A549 (cell line): Measurements from ENCODE around the gene LCE3D. TPM values are rescaled to one million over a fixed set of nuclear protein-coding genes. Genes with fewer than 3 reads are reported as not detected.

Experiments
- ATAC-seq, 2 experiments: fragments of 200-7000 bp in 1 of 2; fragments of >200 bp in 1 of 2; cut with Nextera tagmentation in 1 of 2; cut with Tn5 transposase in 1 of 2; 3 replicates each; pipeline versions ENCODE4 v1.8.0 to v1.9.1; 2018 to 2020; ENCODE audit warnings: mild to moderate bottlenecking in 1 of 2, moderate library complexity in 1 of 2
- CTCF ChIA-PET: fragments of 300-600 bp; sonication (Branson Sonifier 250); formaldehyde crosslinking; extraction: SDS; loops from one replicate; lab custom pipeline; 2021; ENCODE audit warnings: antibody characterized with exemption, inconsistent platforms; lab: Yijun Ruan, JAX
- POLR2A ChIA-PET: fragments of 350-600 bp; formaldehyde crosslinking; extraction: SDS; loops from one replicate; lab custom pipeline; 2021; ENCODE audit warnings: antibody characterized with exemption, inconsistent platforms; lab: Yijun Ruan, JAX
- DNase-seq, 2 experiments: peaks; one replicate each; pipeline versions ENCODE4 v3.0.0 to v3.0.0-alpha.2; 2011 to 2016; ENCODE audit warnings: low read depth in 1 of 2, low spot score in 1 of 2
- FAIRE-seq: peaks from 2 replicates; lab custom pipeline; 2011; peaks lifted over from hg19 to GRCh38; lab: Jason Lieb, UNC
- H3K27ac ChIP-seq, 2 experiments: fragments of >200 bp; sonication (Bioruptor Twin); formaldehyde crosslinking; 3 replicates each; pipeline ENCODE4 v1.5.1; 2016 to 2017
- H3K4me1 ChIP-seq: fragments of >200 bp; sonication (Bioruptor Twin); formaldehyde crosslinking; 3 replicates; pipeline ENCODE4 v1.6.1; 2016
- H3K4me2 ChIP-seq: fragments of >200 bp; sonication (Bioruptor Twin); formaldehyde crosslinking; 3 replicates; pipeline ENCODE4 v1.6.1; 2016
- H3K4me3 ChIP-seq: fragments of >200 bp; sonication (Bioruptor Twin); formaldehyde crosslinking; 3 replicates; pipeline ENCODE4 v1.5.1; 2016
- H3K9me3 ChIP-seq: fragments of >200 bp; sonication (Bioruptor Twin); formaldehyde crosslinking; 3 replicates; pipeline ENCODE4 v1.6.1; 2016
- CBX2 ChIP-seq: fragments of 200-600 bp; sonication (generic); IDR thresholded peaks from 2 replicates; pipeline ENCODE4 v1.6.1; 2016; ENCODE audit warnings: low read depth, mild to moderate bottlenecking, borderline replicate concordance
- CBX8 ChIP-seq: fragments of 200-600 bp; sonication (generic); IDR thresholded peaks from 2 replicates; pipeline ENCODE4 v1.6.1; 2016
- E2F6 ChIP-seq: IDR thresholded peaks from 2 replicates; pipeline ENCODE4 v1.6.1; 2012; ENCODE audit warnings: low read depth, borderline replicate concordance
- EHF ChIP-seq: fragments of 250-450 bp; sonication (Bioruptor Pico); IDR thresholded peaks from 2 replicates; pipeline ENCODE4 v1.5.0; 2020; ENCODE audit warnings: mild to moderate bottlenecking
- EHMT2 ChIP-seq: fragments of 200-600 bp; sonication (generic); IDR thresholded peaks from 2 replicates; pipeline ENCODE4 v1.6.1; 2016; ENCODE audit warnings: antibody characterized with exemption, low read depth, mild to moderate bottlenecking, moderate library complexity
- EP300 ChIP-seq, 2 experiments: fragments of >200 bp; sonication (Bioruptor Twin); formaldehyde crosslinking; IDR thresholded peaks; 2 replicates in 1 of 2; 3 replicates in 1 of 2; pipeline ENCODE4 v1.6.1; 2016 to 2017
- FOSB ChIP-seq: fragments of 250-450 bp; sonication (Bioruptor Pico); IDR thresholded peaks from 2 replicates; pipeline ENCODE4 v1.5.0; 2020; ENCODE audit warnings: mild to moderate bottlenecking, moderate library complexity
- FOSL2 ChIP-seq, 2 experiments: fragments of 450-650 bp in 1 of 2; fragments of >200 bp in 1 of 2; sonication (Bioruptor Twin) in 1 of 2; formaldehyde crosslinking; IDR thresholded peaks; 2 replicates each; pipeline versions ENCODE4 v1.5.0 to v1.6.1; 2016 to 2020; ENCODE audit warnings: mild to moderate bottlenecking in 1 of 2, moderate library complexity in 1 of 2
- FOXS1 ChIP-seq: fragments of 250-450 bp; sonication (Bioruptor Pico); IDR thresholded peaks from 2 replicates; pipeline ENCODE4 v1.5.0; 2020; ENCODE audit warnings: mild to moderate bottlenecking, moderate library complexity
- GATA3 ChIP-seq: IDR thresholded peaks from 2 replicates; pipeline ENCODE4 v1.6.1; 2012; ENCODE audit warnings: borderline replicate concordance
- HDAC2 ChIP-seq: fragments of 200-600 bp; sonication (generic); IDR thresholded peaks from 2 replicates; pipeline ENCODE4 v1.6.1; 2016
- HOXA7 ChIP-seq: fragments of 250-450 bp; sonication (Bioruptor Pico); IDR thresholded peaks from 2 replicates; pipeline ENCODE4 v1.5.0; 2020; ENCODE audit warnings: mild to moderate bottlenecking, moderate library complexity
- JUN ChIP-seq, 2 experiments: fragments of >200 bp; sonication (Bioruptor Twin); formaldehyde crosslinking; IDR thresholded peaks; 2 replicates in 1 of 2; 3 replicates in 1 of 2; pipeline ENCODE4 v1.6.1; 2016 to 2017
- KDM1A ChIP-seq: fragments of 200-600 bp; sonication (generic); IDR thresholded peaks from 2 replicates; pipeline ENCODE4 v1.6.1; 2016; ENCODE audit warnings: low read depth, mild to moderate bottlenecking
- MAZ ChIP-seq: fragments of 150-350 bp; IDR thresholded peaks from 2 replicates; pipeline ENCODE4 v1.6.1; 2014; ENCODE audit warnings: antibody characterized with exemption, low read depth, low read length, borderline replicate concordance
- MYC ChIP-seq: IDR thresholded peaks from 2 replicates; pipeline ENCODE4 v1.6.1; 2012; ENCODE audit warnings: mild to moderate bottlenecking, inconsistent platforms, low read length, improper control_type of control experiment, borderline replicate concordance
- NPAS2 ChIP-seq: fragments of 250-450 bp; sonication (Bioruptor Pico); IDR thresholded peaks from 2 replicates; pipeline ENCODE4 v1.8.0; 2022; ENCODE audit warnings: mild to moderate bottlenecking, moderate library complexity, borderline replicate concordance
- NR3C1 ChIP-seq: fragments of >200 bp; sonication (Bioruptor Twin); formaldehyde crosslinking; IDR thresholded peaks from 3 replicates; pipeline ENCODE4 v1.6.1; 2017
- PHF8 ChIP-seq: fragments of 200-600 bp; sonication (generic); IDR thresholded peaks from 2 replicates; pipeline ENCODE4 v1.6.1; 2016; ENCODE audit warnings: low read depth, mild to moderate bottlenecking, antibody characterized with exemption, moderate library complexity, borderline replicate concordance
- POLR2AphosphoS2 ChIP-seq: conservative IDR thresholded peaks from 2 replicates; pipeline ENCODE4 v1.6.1; 2012; ENCODE audit warnings: low read length, improper control_type of control experiment, inconsistent platforms
- RAD21 ChIP-seq, 2 experiments: fragments of >200 bp in 1 of 2; sonication (Bioruptor Twin) in 1 of 2; formaldehyde crosslinking in 1 of 2; IDR thresholded peaks in 1 of 2; conservative IDR thresholded peaks in 1 of 2; 2 replicates in 1 of 2; 3 replicates in 1 of 2; pipeline ENCODE4 v1.6.1; 2012 to 2018; ENCODE audit warnings: inconsistent platforms in 1 of 2
- RARB ChIP-seq: fragments of 250-450 bp; sonication (Bioruptor Pico); IDR thresholded peaks from 2 replicates; pipeline ENCODE4 v1.8.0; 2021; ENCODE audit warnings: mild to moderate bottlenecking, moderate library complexity
- RNF2 ChIP-seq: fragments of 200-600 bp; sonication (generic); IDR thresholded peaks from 2 replicates; pipeline ENCODE4 v1.6.1; 2016; ENCODE audit warnings: low read depth, mild to moderate bottlenecking, antibody characterized with exemption, moderate library complexity, borderline replicate concordance
- SMC3 ChIP-seq: fragments of >200 bp; sonication (Bioruptor Twin); formaldehyde crosslinking; IDR thresholded peaks from 3 replicates; pipeline ENCODE4 v1.6.1; 2018; ENCODE audit warnings: inconsistent platforms
- TFCP2L1 ChIP-seq: fragments of 250-450 bp; sonication (Bioruptor Pico); IDR thresholded peaks from 2 replicates; pipeline ENCODE4 v1.5.0; 2021; ENCODE audit warnings: mild to moderate bottlenecking
- TP53 ChIP-seq: fragments of 250-450 bp; sonication (Bioruptor Pico); IDR thresholded peaks from 2 replicates; pipeline ENCODE4 v1.5.0; 2021; ENCODE audit warnings: mild to moderate bottlenecking, moderate library complexity
- USF2 ChIP-seq: fragments of 450-650 bp; IDR thresholded peaks from 2 replicates; pipeline ENCODE4 v1.6.1; 2014; ENCODE audit warnings: antibody characterized with exemption
- WGBS: methylation state at CpG from one replicate; pipeline ENCODE4 v1.1.6; 2017; ENCODE audit errors: missing lambda C conversion rate; 5-methylcytosine and 5-hydroxymethylcytosine counted together
- polyA plus RNA-seq, 4 experiments: library from polyadenylated mRNA; depleted of rRNA in 3 of 4; stranded (reverse); fragments of >200 nt; fragmentation: RNase III in 1 of 4; extraction: RNeasy Plus Mini Kit Qiagen cat#74134 plus additional on column Dnase treatment in 1 of 4; gene quantifications; 2 replicates in 3 of 4; 3 replicates in 1 of 4; pipeline ENCODE4 v1.2.3, GENCODE V29; 2011 to 2017
- TF ChIP-seq, protein P1 (sequence below): fragments of 150-350 bp; IDR thresholded peaks from 2 replicates; pipeline ENCODE4 v1.6.1; 2014; ENCODE audit warnings: low read depth, mild to moderate bottlenecking, low read length

LCE3D gene
- polyA plus RNA-seq, 2 of the 4 experiments (the other 2 are of a cell fraction): 0.23 to 0.39 TPM

DNA sequence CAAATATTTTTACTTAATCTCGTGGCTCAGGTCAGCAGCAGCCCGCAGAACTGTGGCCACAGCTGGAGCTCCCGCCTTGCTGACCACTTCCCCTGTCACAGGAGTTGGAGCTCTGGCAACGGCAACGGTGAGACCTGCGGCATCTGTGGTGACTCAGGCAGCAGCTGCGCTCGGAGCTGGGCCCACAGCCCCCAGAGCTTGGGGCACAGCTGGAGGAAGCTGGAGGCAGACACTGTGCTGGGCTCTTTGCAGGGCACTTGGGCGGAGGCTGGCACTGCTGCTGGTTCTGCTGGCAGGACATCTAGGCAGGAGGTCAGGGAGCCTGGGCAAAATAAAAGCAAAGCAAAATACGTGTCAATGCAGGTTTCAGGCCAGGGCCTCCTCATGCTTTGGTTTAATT, 42.5 kb upstream of the LCE3D start, which contains the start of gene LCE3A:
Gene LCE3A (minus strand): TSS at position 301 of the 400 bp plus-strand sequence. CDS start 0 bp downstream, at position 301.
- TF ChIP-seq CBX2: no peak
- TF ChIP-seq RAD21 (conservative IDR thresholded peaks at IDR 0.05 in 1 of 2, IDR thresholded peaks at IDR 0.05 in 1 of 2): no peak
- TF ChIP-seq CBX8: no peak
- TF ChIP-seq PHF8: no peak
- TF ChIP-seq EHMT2: no peak
- TF ChIP-seq FOSL2 (IDR thresholded peaks at IDR 0.05): no peak
- no peak for TF ChIP-seq FOSL2 (CRISPR knock-in tag; IDR thresholded peaks at IDR 0.05)
- no peak for TF ChIP-seq HOXA7
- no peak for TF ChIP-seq TP53 (CRISPR knock-in tag)
- no peak for TF ChIP-seq RARB
- no peak for TF ChIP-seq KDM1A
- no peak for TF ChIP-seq RNF2
- TF ChIP-seq POLR2AphosphoS2: no peak
- no peak for TF ChIP-seq NPAS2 (CRISPR knock-in tag)
- no peak for TF ChIP-seq SMC3
- TF ChIP-seq GATA3: no peak
- TF ChIP-seq HDAC2: no peak
- no peak for TF ChIP-seq NR3C1
- no peak for TF ChIP-seq JUN (IDR thresholded peaks at IDR 0.05)
- no peak for TF ChIP-seq FOXS1 (CRISPR knock-in tag)
- no peak for TF ChIP-seq E2F6
- H3K4me1 ChIP-seq: no peaks in the 10 kb centered on the region
- WGBS: 64% methylated on average over 10 of the region's 10 CpGs
- ATAC-seq (peak in 1 of 2 experiments; percentile 44; a peak in 4 of 6 replicates), FAIRE-seq (no peak), DNase-seq (no peak)
- POLR2A ChIA-PET: no interaction called here
- CTCF ChIA-PET: interaction anchor here (0.8 to 1.5 kb wide), 2 partner anchors 23 to 43 kb away, joined by 3 read pairs; partner anchors contain the start of gene LCE3D
- no peak within 1 kb of the TSS for H3K4me2 ChIP-seq
- H3K4me3 ChIP-seq: no peak within 1 kb of the TSS
- H3K27ac ChIP-seq: no peak within 1 kb of the TSS
- H3K9me3 ChIP-seq: no peaks in the 10 kb centered on the region

DNA sequence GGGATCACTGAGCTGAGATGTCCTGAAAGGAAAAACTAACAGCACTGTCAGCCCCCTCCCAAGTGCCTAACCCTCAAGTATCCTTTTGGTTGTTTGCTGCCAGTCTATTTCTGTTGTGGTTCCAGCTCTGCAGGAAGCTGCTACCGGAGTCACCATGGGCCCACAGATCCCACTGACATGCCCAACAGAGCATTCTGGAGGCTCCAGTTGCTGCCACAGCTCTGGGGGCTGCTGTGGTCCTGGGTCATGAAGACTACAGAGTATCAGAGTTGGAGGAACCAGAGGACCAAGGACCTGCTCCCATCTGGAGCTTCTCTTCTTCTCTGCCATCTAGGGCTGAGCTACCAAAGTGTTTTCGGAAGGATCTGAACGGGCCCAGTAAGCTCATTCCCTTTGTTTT, 41.7 kb upstream of the LCE3D start:
- no peaks in the 10 kb centered on the region for H3K4me1 ChIP-seq
- no peak overlapping the region for H3K27ac ChIP-seq
- no peak for ATAC-seq
- no peak overlapping the region for H3K4me2 ChIP-seq
- DNase-seq: no peak
- WGBS: 41% methylated on average over 3 of the region's 3 CpGs
- ChIA-PET CTCF (interaction anchor here (1.5 kb wide), 1 partner anchor 42 kb away, joined by 3 read pairs; the partner anchor contains the start of gene LCE3D), POLR2A (no interaction called here)
- no peaks in the 10 kb centered on the region for H3K9me3 ChIP-seq
- no peak for TF ChIP-seq TP53 (CRISPR knock-in tag)
- no peak for TF ChIP-seq MAZ
- no peak for TF ChIP-seq FOSB (CRISPR knock-in tag)
- no peak for TF ChIP-seq USF2
- TF ChIP-seq RNF2: no peak
- TF ChIP-seq EHF (CRISPR knock-in tag): no peak
- TF ChIP-seq SMC3: no peak
- no peak for TF ChIP-seq MYC
- no peak for TF ChIP-seq TFCP2L1 (CRISPR knock-in tag)
- TF ChIP-seq, protein P1, sequence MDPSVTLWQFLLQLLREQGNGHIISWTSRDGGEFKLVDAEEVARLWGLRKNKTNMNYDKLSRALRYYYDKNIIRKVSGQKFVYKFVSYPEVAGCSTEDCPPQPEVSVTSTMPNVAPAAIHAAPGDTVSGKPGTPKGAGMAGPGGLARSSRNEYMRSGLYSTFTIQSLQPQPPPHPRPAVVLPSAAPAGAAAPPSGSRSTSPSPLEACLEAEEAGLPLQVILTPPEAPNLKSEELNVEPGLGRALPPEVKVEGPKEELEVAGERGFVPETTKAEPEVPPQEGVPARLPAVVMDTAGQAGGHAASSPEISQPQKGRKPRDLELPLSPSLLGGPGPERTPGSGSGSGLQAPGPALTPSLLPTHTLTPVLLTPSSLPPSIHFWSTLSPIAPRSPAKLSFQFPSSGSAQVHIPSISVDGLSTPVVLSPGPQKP: no peak
- no peak for TF ChIP-seq CBX2
- TF ChIP-seq EP300 (IDR thresholded peaks at IDR 0.05): no peak
- TF ChIP-seq NPAS2 (CRISPR knock-in tag): no peak
- H3K4me3 ChIP-seq: no peak overlapping the region
- no peak for FAIRE-seq
